Cardiac muscle cell (in vitro differentiated cells and primary cell): Measurements from ENCODE around the gene PIGU. TPM values are rescaled to one million over a fixed set of nuclear protein-coding genes. Genes with fewer than 3 reads are reported as not detected.
A peak's percentile ranks its signal among the peaks of the same experiment; 100 is the strongest.
"Not testable (repeated sequence)": the region's sequence is repeated elsewhere in the genome, so short reads cannot be mapped to it uniquely, and the experiment has no call there.

Experiments used
- DNase-seq, 2 donors: peaks; one replicate each; pipeline versions ENCODE4 v3.0.0 to v3.0.0-alpha.2; 2010 to 2017; ENCODE audit warnings: low read depth in 1 of 2, low spot score in 1 of 2
- H3K27ac ChIP-seq: fragments of 200-600 bp; sonication (generic); 2 replicates; pipeline ENCODE4 v1.5.1; 2016
- H3K27me3 ChIP-seq: fragments of 200-600 bp; sonication (generic); 2 replicates; pipeline ENCODE4 v1.6.0; 2016; ENCODE audit warnings: control low read depth
- H3K36me3 ChIP-seq: fragments of 200-600 bp; sonication (generic); 2 replicates; pipeline ENCODE4 v1.5.1; 2016; ENCODE audit warnings: control low read depth
- H3K4me1 ChIP-seq: fragments of 200-600 bp; sonication (generic); 2 replicates; pipeline ENCODE4 v1.8.1; 2017; ENCODE audit warnings: low read depth, mild to moderate bottlenecking, mixed run types
- H3K4me3 ChIP-seq: fragments of 200-600 bp; sonication (generic); 2 replicates; pipeline ENCODE4 v1.5.1; 2016; ENCODE audit warnings: mild to moderate bottlenecking
- H3K9me3 ChIP-seq: fragments of 200-600 bp; sonication (generic); 2 replicates; pipeline ENCODE4 v1.5.1; 2017; ENCODE audit warnings: low read depth, mild to moderate bottlenecking, control low read depth
- polyA plus RNA-seq: library from polyadenylated mRNA; unstranded; fragments of >200 nt; fragmentation: Nextera tagmentation; extraction: Ambion mirVana; gene quantifications from 2 replicates; pipeline ENCODE4 v1.2.1, GENCODE V29; 2016
- total RNA-seq: library from RNA; depleted of rRNA; stranded (reverse); fragments of >200 nt; gene quantifications from 2 replicates; pipeline ENCODE4 v1.2.3, GENCODE V29; 2016
- TF ChIP-seq, protein P1 (sequence below): IDR thresholded peaks from 2 replicates; pipeline ENCODE4 v1.5.1; 2012; ENCODE audit warnings: low read depth, mild to moderate bottlenecking, low read length

The PIGU gene
- total and polyA plus RNA-seq, 2 experiments from 2014 or later = 22.8 to 40.9 TPM

DNA sequence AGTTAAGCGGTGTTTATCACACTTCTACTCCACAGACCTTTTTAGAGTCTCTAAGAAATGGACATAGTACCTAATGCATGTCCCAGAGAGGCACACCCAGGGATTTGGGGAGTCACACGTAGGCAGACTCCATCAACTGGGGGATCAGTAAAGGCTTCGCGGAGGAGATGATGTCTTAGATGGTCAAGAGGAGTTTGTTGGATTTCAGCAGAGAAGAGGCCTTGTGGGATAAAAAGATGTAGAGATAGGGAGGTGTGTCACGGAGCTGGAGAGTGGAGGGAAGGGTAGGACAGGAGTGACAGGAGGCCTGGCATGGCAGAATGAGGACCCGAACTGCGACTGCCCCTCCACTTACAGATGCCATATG is 151.6 kb downstream of the PIGU start:
- no peak overlapping the region for H3K27ac ChIP-seq
- H3K4me3 ChIP-seq = no peak overlapping the region
- TF ChIP-seq, protein P1, sequence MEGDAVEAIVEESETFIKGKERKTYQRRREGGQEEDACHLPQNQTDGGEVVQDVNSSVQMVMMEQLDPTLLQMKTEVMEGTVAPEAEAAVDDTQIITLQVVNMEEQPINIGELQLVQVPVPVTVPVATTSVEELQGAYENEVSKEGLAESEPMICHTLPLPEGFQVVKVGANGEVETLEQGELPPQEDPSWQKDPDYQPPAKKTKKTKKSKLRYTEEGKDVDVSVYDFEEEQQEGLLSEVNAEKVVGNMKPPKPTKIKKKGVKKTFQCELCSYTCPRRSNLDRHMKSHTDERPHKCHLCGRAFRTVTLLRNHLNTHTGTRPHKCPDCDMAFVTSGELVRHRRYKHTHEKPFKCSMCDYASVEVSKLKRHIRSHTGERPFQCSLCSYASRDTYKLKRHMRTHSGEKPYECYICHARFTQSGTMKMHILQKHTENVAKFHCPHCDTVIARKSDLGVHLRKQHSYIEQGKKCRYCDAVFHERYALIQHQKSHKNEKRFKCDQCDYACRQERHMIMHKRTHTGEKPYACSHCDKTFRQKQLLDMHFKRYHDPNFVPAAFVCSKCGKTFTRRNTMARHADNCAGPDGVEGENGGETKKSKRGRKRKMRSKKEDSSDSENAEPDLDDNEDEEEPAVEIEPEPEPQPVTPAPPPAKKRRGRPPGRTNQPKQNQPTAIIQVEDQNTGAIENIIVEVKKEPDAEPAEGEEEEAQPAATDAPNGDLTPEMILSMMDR = no peak
- DNase-seq = no peak
- no peaks in the 10 kb centered on the region for H3K9me3 ChIP-seq
- no peaks in the 10 kb centered on the region for H3K27me3 ChIP-seq
- peaks cover 24% of the 10 kb centered on the region for H3K36me3 ChIP-seq
- peaks cover 4% of the 10 kb centered on the region for H3K4me1 ChIP-seq

DNA sequence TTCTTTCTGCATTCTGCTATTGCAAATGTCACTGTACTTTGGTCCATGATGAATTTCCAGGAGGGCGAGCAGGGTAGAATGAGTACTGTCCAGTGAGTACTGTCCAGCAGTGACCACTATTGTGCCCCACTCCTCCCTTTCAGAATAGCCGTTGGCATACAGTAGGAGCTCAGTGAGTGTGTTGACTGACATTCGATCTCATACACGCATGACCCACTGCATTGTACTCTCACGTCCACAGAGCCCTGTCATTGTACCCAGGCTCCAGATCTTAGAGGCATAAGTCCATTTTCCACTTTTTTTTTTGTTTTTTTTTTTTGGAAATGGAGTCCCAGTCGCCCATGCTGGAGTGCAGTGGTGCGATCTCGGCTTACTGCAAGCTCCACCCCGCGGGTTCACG is 152.5 kb downstream of the PIGU start:
- no peak overlapping the region for H3K27ac ChIP-seq
- no peaks in the 10 kb centered on the region for H3K27me3 ChIP-seq
- no peaks in the 10 kb centered on the region for H3K9me3 ChIP-seq
- peaks cover 4% of the 10 kb centered on the region for H3K4me1 ChIP-seq
- H3K36me3 ChIP-seq = peaks cover 18% of the 10 kb centered on the region
- no peak overlapping the region for H3K4me3 ChIP-seq
- no peak for DNase-seq
- TF ChIP-seq, protein P1 = no peak

DNA sequence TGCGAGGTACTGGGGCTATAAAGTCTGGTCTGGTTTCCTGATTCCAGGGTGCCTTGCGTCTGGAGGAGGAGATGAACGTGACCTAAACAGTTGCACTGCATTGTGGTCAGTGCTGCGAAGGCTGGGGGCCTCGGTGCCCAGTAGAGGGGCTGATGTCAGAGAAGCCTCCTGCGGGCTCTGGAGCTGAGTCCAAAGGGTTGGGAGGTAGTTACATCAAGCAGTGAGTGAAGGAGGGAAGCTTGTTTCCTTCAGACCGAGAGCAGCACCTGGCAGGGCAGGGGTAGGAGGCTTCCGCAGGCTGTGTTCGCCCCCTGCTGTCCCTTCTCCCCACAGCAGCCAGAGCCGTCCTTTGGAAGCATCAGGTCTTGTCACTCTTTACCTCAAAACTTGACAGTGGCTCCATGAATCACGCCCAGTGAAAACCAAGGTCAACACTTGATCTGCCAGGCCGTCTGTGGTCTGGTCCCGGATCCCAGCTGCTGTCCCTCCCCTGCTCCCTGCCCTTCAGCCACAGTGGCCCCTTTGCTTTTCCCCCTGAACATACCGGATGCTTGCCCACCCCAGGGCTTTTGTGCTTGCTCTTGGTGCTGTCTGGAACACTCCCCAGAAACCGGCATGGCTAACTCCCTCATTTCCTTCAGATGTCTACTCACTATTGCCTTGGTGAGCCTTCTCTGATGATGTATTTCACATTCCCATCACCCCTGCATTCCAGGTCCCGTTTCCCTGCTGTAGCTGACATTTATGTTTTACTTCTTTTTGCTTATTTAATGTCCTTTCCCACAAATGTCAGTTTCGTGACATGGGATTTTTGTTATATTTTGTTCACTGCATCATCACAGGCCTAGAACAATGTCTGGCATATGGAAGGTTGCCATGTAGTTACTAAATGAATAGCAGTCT is 153.7 kb downstream of the PIGU start:
- TF ChIP-seq, protein P1 = peak; percentile 62
- DNase-seq = peak; percentile 52 to 55
- peak overlapping the region; percentile 17 for H3K27ac ChIP-seq
- H3K36me3 ChIP-seq = peaks cover 13% of the 10 kb centered on the region
- no peaks in the 10 kb centered on the region for H3K9me3 ChIP-seq
- H3K4me3 ChIP-seq = no peak overlapping the region
- H3K4me1 ChIP-seq = peaks cover 4% of the 10 kb centered on the region
- H3K27me3 ChIP-seq = no peaks in the 10 kb centered on the region

DNA sequence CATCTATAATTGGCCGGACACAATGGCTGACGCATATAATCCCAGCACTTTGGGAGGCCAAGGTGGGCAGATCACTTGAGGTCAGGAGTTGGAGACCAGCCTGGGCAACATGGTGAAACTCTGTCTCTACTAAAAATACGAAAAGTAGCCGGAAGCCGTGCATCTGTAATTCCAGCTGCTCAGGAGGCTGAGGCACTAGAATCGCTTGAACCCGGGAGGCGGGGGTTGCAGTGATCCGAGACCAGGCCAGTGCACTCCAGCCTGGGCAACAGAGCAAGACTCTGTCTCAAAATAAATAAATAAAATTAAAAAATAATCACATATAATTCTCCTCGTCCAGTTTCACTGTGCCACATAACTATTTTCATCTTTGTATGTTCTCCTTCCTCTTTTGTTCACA is 157.1 kb downstream of the PIGU start:
- not testable (repeated sequence) for H3K4me3 ChIP-seq, DNase-seq, H3K9me3 ChIP-seq, H3K36me3 ChIP-seq, H3K4me1 ChIP-seq, H3K27me3 ChIP-seq, H3K27ac ChIP-seq

DNA sequence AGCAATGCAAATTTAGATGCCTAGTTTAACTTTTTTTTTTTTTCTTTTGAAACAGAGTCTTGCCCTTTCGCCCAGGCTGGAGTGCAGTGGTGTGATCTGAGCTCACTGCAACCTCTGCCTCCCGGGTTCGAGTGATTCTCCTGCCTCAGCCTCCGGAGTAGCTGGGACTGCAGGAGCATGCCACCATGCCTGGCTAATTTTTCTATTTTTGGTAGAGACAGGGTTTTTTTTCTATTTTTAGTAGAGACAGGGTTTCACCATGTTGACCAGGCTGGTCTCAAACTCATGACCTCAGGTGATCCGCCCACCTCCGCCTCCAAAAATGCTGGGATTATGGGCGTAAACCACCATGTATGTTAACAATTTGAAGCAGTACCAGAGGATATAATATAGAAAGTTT is 158.0 kb downstream of the PIGU start:
- H3K27ac ChIP-seq, H3K4me1 ChIP-seq, H3K9me3 ChIP-seq, H3K27me3 ChIP-seq, H3K4me3 ChIP-seq, H3K36me3 ChIP-seq, DNase-seq: not testable (repeated sequence)

DNA sequence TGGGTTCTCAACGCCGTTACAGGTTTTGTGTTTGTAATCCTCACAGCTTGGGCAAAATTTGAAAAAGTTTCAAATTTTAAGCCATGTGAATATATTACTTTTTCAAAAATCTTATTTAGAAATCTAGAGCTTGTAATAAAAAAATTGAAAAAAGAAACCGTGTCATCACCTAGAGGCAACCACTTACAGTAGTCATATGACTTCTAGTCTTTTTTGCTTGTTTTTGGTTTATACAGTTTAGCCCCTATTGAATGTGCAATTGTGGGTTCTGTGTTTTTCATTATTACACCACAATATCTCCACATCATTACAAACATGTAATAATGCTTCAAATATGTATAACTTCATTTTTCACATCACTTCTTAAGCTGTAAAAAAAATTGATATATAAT is 159.8 kb downstream of the PIGU start:
- no peak for DNase-seq
- peaks cover 5% of the 10 kb centered on the region for H3K4me1 ChIP-seq
- TF ChIP-seq, protein P1 = no peak

More for the DNA sequence above, 159.8 kb downstream of the PIGU start:
- peak overlapping the region; percentile 78 for H3K4me3 ChIP-seq
- no peaks in the 10 kb centered on the region for H3K36me3 ChIP-seq
- no peaks in the 10 kb centered on the region for H3K27me3 ChIP-seq
- H3K27ac ChIP-seq = no peak overlapping the region
- H3K9me3 ChIP-seq = no peaks in the 10 kb centered on the region
